ENCODE results near the gene ARL8B.

DNA sequence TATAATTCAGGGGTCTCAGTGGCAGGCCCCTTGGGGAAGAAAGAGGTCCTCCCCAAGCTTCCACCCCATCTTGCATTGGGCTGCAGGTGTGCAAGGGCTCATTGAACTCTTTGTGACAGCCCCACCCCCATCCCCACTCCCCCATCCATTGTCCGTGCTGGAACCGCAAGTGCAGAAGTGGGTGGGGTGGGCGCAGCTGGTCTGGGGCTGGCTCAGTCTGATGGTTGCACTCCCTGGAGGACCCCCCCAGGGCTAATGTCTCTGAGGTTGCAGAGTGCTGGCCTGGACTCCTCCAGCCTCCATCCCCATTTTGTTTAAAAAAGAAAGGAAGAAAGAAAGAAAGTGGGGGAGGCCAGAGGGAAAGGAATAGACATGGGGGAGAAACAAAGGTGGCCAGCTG, 42.3 kb upstream of the ARL8B start:
- TF ChIP-seq, protein P1, sequence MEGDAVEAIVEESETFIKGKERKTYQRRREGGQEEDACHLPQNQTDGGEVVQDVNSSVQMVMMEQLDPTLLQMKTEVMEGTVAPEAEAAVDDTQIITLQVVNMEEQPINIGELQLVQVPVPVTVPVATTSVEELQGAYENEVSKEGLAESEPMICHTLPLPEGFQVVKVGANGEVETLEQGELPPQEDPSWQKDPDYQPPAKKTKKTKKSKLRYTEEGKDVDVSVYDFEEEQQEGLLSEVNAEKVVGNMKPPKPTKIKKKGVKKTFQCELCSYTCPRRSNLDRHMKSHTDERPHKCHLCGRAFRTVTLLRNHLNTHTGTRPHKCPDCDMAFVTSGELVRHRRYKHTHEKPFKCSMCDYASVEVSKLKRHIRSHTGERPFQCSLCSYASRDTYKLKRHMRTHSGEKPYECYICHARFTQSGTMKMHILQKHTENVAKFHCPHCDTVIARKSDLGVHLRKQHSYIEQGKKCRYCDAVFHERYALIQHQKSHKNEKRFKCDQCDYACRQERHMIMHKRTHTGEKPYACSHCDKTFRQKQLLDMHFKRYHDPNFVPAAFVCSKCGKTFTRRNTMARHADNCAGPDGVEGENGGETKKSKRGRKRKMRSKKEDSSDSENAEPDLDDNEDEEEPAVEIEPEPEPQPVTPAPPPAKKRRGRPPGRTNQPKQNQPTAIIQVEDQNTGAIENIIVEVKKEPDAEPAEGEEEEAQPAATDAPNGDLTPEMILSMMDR (IDR thresholded peaks at IDR 0.05) = no peak
- TF ChIP-seq POLR2A (IDR thresholded peaks at IDR 0.05) = no peak
